ENCODE data around the gene DOCK7. TPM values are rescaled to one million over a fixed set of nuclear protein-coding genes. Genes with fewer than 3 reads are reported as not detected.

DOCK7 gene
- total and polyA plus RNA-seq, 10 donors, result 3.3 to 48.3 (median 30.3) TPM

DNA sequence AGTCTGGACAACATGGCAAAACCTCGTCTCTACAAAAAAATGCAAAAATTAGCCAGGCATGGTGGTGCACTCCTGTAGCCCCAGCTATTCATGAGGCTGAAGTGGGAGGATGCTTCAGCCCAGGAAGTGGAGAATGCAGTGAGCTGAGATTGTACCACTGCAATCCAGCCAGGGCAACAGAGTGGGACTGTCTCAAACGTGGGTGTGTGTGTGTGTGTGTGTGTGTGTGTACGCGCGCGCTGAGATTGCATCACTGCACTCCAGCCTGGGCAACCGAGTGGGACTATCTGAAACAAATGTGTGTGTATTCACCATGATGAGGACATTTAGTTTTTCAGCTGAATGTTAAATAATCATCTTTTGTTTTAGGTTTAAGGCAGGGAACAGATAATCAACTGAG, 230.2 kb downstream of the DOCK7 start:
- TF ChIP-seq POLR2A (IDR thresholded peaks at IDR 0.05) (no peak), POLR2AphosphoS5 (IDR thresholded peaks at IDR 0.05) (no peak)
- TF ChIP-seq, protein P1, sequence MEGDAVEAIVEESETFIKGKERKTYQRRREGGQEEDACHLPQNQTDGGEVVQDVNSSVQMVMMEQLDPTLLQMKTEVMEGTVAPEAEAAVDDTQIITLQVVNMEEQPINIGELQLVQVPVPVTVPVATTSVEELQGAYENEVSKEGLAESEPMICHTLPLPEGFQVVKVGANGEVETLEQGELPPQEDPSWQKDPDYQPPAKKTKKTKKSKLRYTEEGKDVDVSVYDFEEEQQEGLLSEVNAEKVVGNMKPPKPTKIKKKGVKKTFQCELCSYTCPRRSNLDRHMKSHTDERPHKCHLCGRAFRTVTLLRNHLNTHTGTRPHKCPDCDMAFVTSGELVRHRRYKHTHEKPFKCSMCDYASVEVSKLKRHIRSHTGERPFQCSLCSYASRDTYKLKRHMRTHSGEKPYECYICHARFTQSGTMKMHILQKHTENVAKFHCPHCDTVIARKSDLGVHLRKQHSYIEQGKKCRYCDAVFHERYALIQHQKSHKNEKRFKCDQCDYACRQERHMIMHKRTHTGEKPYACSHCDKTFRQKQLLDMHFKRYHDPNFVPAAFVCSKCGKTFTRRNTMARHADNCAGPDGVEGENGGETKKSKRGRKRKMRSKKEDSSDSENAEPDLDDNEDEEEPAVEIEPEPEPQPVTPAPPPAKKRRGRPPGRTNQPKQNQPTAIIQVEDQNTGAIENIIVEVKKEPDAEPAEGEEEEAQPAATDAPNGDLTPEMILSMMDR (IDR thresholded peaks at IDR 0.05 in 8 of 11, conservative IDR thresholded peaks at IDR 0.05 in 3 of 11), result no peak
- no peak overlapping the region for H3K4me3 ChIP-seq
- no peaks in the 10 kb centered on the region for H3K27me3 ChIP-seq (replicated peaks in 1 of 7)
- no peaks in the 10 kb centered on the region for H3K4me1 ChIP-seq
- H3K9me3 ChIP-seq, result no peaks in the 10 kb centered on the region
- intact Hi-C loops (cut with DNase I; ENCODE audit: low total_unique reads), result no loop called here
- no peak for DNase-seq
- H3K36me3 ChIP-seq, result peaks cover 0 to 52% (median 7%) of the 10 kb centered on the region in 6 donors
- no peak overlapping the region for H3K27ac ChIP-seq
- 63 to 84% (median 76%) methylated on average over 7 of the region's 7 CpGs for WGBS, 5 donors

DNA sequence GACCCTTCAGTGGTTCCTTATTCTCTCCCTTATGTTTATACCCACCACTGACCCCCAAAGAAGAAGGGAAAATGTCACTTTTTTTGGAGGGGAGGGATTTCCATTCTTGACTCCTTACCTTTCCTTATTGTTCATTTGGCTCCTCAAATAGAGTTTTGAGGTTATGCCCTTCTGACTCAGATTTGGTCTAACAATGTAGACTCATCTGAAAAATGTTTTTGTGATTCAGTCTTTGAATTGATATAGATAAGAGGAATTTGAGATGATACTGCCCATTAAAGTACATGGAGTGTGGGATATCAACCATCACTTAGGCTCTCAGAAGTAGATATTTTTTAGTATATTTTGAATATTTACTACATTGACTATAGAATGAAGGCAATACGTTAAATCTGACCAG, 235.2 kb downstream of the DOCK7 start:
- H3K4me3 ChIP-seq, result no peak overlapping the region
- no peak for TF ChIP-seq POLR2A (IDR thresholded peaks at IDR 0.05)
- TF ChIP-seq, protein P1 (IDR thresholded peaks at IDR 0.05 in 8 of 11, conservative IDR thresholded peaks at IDR 0.05 in 3 of 11), result no peak
- TF ChIP-seq POLR2AphosphoS5 (IDR thresholded peaks at IDR 0.05), result no peak
- H3K36me3 ChIP-seq, result peaks cover 0 to 100% (median 43%) of the 10 kb centered on the region in 6 donors
- H3K9me3 ChIP-seq, result no peaks in the 10 kb centered on the region
- intact Hi-C loops (cut with DNase I; ENCODE audit: low total_unique reads), result no loop called here
- no peak overlapping the region for H3K27ac ChIP-seq
- 88 to 100% (median 95%) methylated on average over 1 of the region's 1 CpG for WGBS, 5 donors
- DNase-seq, result no peak
- H3K4me1 ChIP-seq, result peaks cover 0 to 10% (median 0%) of the 10 kb centered on the region in 6 donors
- H3K27me3 ChIP-seq (replicated peaks in 1 of 7), result no peaks in the 10 kb centered on the region

DNA sequence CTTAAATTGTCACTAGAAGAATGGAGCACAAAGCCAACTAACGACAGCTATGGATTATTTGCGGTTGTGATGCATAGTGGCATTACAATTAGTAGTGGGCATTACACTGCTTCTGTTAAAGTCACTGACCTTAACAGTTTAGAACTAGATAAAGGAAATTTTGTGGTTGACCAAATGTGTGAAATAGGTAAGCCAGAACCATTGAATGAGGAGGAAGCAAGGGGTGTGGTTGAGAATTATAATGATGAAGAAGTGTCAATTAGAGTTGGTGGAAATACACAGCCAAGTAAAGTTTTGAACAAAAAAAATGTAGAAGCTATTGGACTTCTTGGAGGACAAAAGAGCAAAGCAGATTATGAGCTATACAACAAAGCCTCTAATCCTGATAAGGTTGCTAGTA, 237.9 kb downstream of the DOCK7 start:
- Histone ChIP-seq H3K36me3 (peaks cover 0 to 100% (median 64%) of the 10 kb centered on the region in 6 donors), H3K9me3 (no peaks in the 10 kb centered on the region), H3K4me1 (peaks cover 0 to 16% (median 0%) of the 10 kb centered on the region in 6 donors), H3K27me3 (replicated peaks in 1 of 7) (no peaks in the 10 kb centered on the region), H3K27ac (no peak overlapping the region), H3K4me3 (no peak overlapping the region)
- TF ChIP-seq POLR2A (IDR thresholded peaks at IDR 0.05) (no peak), POLR2AphosphoS5 (IDR thresholded peaks at IDR 0.05) (no peak)
- TF ChIP-seq, protein P1 (IDR thresholded peaks at IDR 0.05 in 8 of 11, conservative IDR thresholded peaks at IDR 0.05 in 3 of 11), result no peak
- DNase-seq, result no peak
- intact Hi-C loops (cut with DNase I; ENCODE audit: low total_unique reads), result no loop called here
- 83 to 92% (median 86%) methylated on average over 2 of the region's 2 CpGs for WGBS, 5 donors

DNA sequence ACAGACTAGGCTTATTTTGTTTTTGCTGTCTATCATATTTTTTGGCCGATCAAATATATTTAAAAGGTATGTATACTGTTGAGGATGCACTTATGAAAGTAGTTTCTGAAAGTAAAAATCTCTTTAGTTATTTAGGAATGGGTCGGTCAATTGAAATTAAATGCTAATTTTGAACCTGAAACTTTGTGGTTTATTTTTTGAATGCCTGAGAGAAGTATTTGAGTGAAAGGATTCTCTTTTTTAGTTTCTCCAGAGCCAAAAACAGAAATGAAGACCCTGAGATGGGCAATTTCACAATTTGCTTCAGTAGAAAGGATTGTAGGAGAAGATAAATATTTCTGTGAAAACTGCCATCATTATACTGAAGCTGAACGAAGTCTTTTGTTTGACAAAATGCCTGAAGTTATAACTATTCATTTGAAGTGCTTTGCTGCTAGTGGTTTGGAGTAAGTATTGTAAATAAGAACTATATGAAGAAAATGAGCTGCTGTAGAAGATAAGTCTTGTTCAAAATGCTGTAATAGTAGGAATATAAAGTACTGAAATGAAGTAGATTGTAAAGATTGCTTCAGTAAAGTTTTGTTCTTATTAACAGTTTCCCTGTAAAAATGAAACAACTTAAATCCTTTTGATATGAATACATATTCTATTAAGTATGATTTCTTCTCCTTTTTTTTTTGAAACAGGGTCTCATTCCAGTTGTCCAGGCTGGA, 239.8 kb downstream of the DOCK7 start:
- no peak overlapping the region for H3K27ac ChIP-seq
- H3K4me3 ChIP-seq, result no peak overlapping the region
- 74 to 82% (median 79%) methylated on average over 3 of the region's 3 CpGs for WGBS, 5 donors
- DNase-seq, result no peak
- no peaks in the 10 kb centered on the region for H3K27me3 ChIP-seq (replicated peaks in 1 of 7)
- H3K4me1 ChIP-seq, result peaks cover 0 to 28% (median 6%) of the 10 kb centered on the region in 6 donors
- H3K9me3 ChIP-seq, result no peaks in the 10 kb centered on the region
- peaks cover 0 to 100% (median 69%) of the 10 kb centered on the region in 6 donors for H3K36me3 ChIP-seq
- TF ChIP-seq POLR2AphosphoS5 (IDR thresholded peaks at IDR 0.05) (no peak), POLR2A (IDR thresholded peaks at IDR 0.05) (no peak)
- TF ChIP-seq, protein P1 (IDR thresholded peaks at IDR 0.05 in 8 of 11, conservative IDR thresholded peaks at IDR 0.05 in 3 of 11), result no peak
- intact Hi-C loops (cut with DNase I; ENCODE audit: low total_unique reads), result no loop called here
